ENCODE measurements around the gene CDK14. TPM values are rescaled to one million over a fixed set of nuclear protein-coding genes. Genes with fewer than 3 reads are reported as not detected.

CDK14 gene
- total RNA-seq, 1 donor from 2014 or later = 64.6 TPM

GRCh38 chr7:91228927-91229558 is 632.9 kb downstream of the CDK14 start:
- peaks cover 23% of the 10 kb centered on the region for H3K27me3 Mint-ChIP-seq (ENCODE audit: low read depth)
- no peak overlapping the region for H3K4me3 Mint-ChIP-seq
- no peaks in the 10 kb centered on the region for H3K36me3 Mint-ChIP-seq
- no peak for DNase-seq (ENCODE audit: low spot score in 2 of 2, unreplicated experiment in 2 of 2)
- no peaks in the 10 kb centered on the region for H3K4me1 Mint-ChIP-seq
- peaks cover 9% of the 10 kb centered on the region for H3K9me3 Mint-ChIP-seq
- TF ChIP-seq CTCF (IDR thresholded peaks at IDR 0.05; ENCODE audit: unreplicated experiment) = no peak
- no peak overlapping the region for H3K27ac Mint-ChIP-seq

GRCh38 chr7:91230100-91230499 is 634.0 kb downstream of the CDK14 start:
- H3K27ac Mint-ChIP-seq = no peak overlapping the region
- peaks cover 9% of the 10 kb centered on the region for H3K9me3 Mint-ChIP-seq
- H3K36me3 Mint-ChIP-seq = no peaks in the 10 kb centered on the region
- no peak for DNase-seq (ENCODE audit: low spot score in 2 of 2, unreplicated experiment in 2 of 2)
- no peak for TF ChIP-seq CTCF (IDR thresholded peaks at IDR 0.05; ENCODE audit: unreplicated experiment)
- no peak overlapping the region for H3K4me3 Mint-ChIP-seq
- no peaks in the 10 kb centered on the region for H3K4me1 Mint-ChIP-seq
- peaks cover 23% of the 10 kb centered on the region for H3K27me3 Mint-ChIP-seq (ENCODE audit: low read depth)

GRCh38 chr7:91230503-91230902 is 634.4 kb downstream of the CDK14 start:
- Mint-ChIP-seq H3K9me3 (peaks cover 9% of the 10 kb centered on the region), H3K4me1 (no peaks in the 10 kb centered on the region), H3K27ac (no peak overlapping the region), H3K27me3 (ENCODE audit: low read depth) (peaks cover 23% of the 10 kb centered on the region), H3K4me3 (no peak overlapping the region), H3K36me3 (no peaks in the 10 kb centered on the region)
- DNase-seq (ENCODE audit: low spot score in 2 of 2, unreplicated experiment in 2 of 2) = no peak
- TF ChIP-seq CTCF (IDR thresholded peaks at IDR 0.05; ENCODE audit: unreplicated experiment) = no peak

GRCh38 chr7:91233212-91233611 is 637.1 kb downstream of the CDK14 start:
- Mint-ChIP-seq H3K27me3 (ENCODE audit: low read depth) (peaks cover 18% of the 10 kb centered on the region), H3K9me3 (no peaks in the 10 kb centered on the region), H3K27ac (no peak overlapping the region), H3K4me3 (no peak overlapping the region), H3K4me1 (no peaks in the 10 kb centered on the region), H3K36me3 (no peaks in the 10 kb centered on the region)
- no peak for TF ChIP-seq CTCF (IDR thresholded peaks at IDR 0.05; ENCODE audit: unreplicated experiment)
- no peak for DNase-seq (ENCODE audit: low spot score in 2 of 2, unreplicated experiment in 2 of 2)

GRCh38 chr7:91235211-91235832 is 639.2 kb downstream of the CDK14 start:
- Mint-ChIP-seq H3K36me3 (no peaks in the 10 kb centered on the region), H3K4me3 (no peak overlapping the region), H3K27me3 (ENCODE audit: low read depth) (peaks cover 14% of the 10 kb centered on the region), H3K4me1 (no peaks in the 10 kb centered on the region), H3K27ac (no peak overlapping the region), H3K9me3 (no peaks in the 10 kb centered on the region)
- DNase-seq (ENCODE audit: low spot score in 2 of 2, unreplicated experiment in 2 of 2) = no peak
- no peak for TF ChIP-seq CTCF (IDR thresholded peaks at IDR 0.05; ENCODE audit: unreplicated experiment)
